Thyroid gland (tissue), 4 donors: Measurements from ENCODE around the gene FERMT3. TPM values are rescaled to one million over a fixed set of nuclear protein-coding genes. Genes with fewer than 3 reads are reported as not detected.

ENCODE experiments used
- DNase-seq, 2 donors: peaks; one replicate each; pipeline ENCODE4 v3.0.0-alpha.2; 2019
- H3K27ac ChIP-seq, 3 donors: fragments of 200-600 bp; sonication (generic); 1 replicate in 2 of 3; 2 replicates in 1 of 3; pipeline ENCODE4 v1.5.1; 2016 to 2019; ENCODE audit warnings: mild to moderate bottlenecking in 1 of 3, moderate library complexity in 1 of 3
- H3K27me3 ChIP-seq: fragments of 200-600 bp; sonication (generic); one replicate; pipeline ENCODE4 v1.5.1; 2019
- H3K36me3 ChIP-seq, 2 donors: fragments of 200-600 bp; sonication (generic); one replicate each; pipeline ENCODE4 v1.5.1; 2016 to 2019
- H3K4me1 ChIP-seq, 2 donors: fragments of 200-600 bp; sonication (generic); one replicate each; pipeline ENCODE4 v1.5.1; 2017 to 2019
- H3K4me3 ChIP-seq, 3 donors: fragments of 200-600 bp; sonication (generic); replicated peaks in 1 of 3; 1 replicate in 2 of 3; 2 replicates in 1 of 3; pipeline ENCODE4 v1.5.1; 2016; ENCODE audit warnings: mild to moderate bottlenecking in 1 of 3
- H3K9me3 ChIP-seq: fragments of 200-600 bp; sonication (generic); one replicate; pipeline ENCODE4 v1.5.1; 2017
- CTCF ChIP-seq, 6 experiments: fragments of 200-600 bp in 3 of 6; fragments of 450-650 bp in 3 of 6; sonication (generic) in 3 of 6; IDR thresholded peaks; one replicate each; pipeline ENCODE4 v1.5.1; 2016 to 2019; ENCODE audit warnings: antibody characterized with exemption in 6 of 6, mild to moderate bottlenecking in 2 of 6, inconsistent platforms in 1 of 6, moderate library complexity in 1 of 6
- POLR2A ChIP-seq, 2 donors: fragments of 450-650 bp; IDR thresholded peaks; one replicate each; pipeline ENCODE4 v1.6.1; 2017; ENCODE audit warnings: antibody characterized with exemption in 2 of 2, mild to moderate bottlenecking in 2 of 2, moderate library complexity in 1 of 2
- WGBS, 2 donors: methylation state at CpG; one replicate each; pipeline ENCODE4 v1.1.5; 2017; 5-methylcytosine and 5-hydroxymethylcytosine counted together
- intact Hi-C: fragments of 100-400 bp; cut with DNase I; formaldehyde crosslinking; loops from one replicate; pipeline ENCODE4 v1.15.1; 2023
- total RNA-seq, 4 donors: library from RNA; depleted of rRNA; stranded (reverse); fragments of >200 nt; gene quantifications; one replicate each; pipeline ENCODE4 v1.2.3, GENCODE V29; 2016

FERMT3 gene
- total RNA-seq, 4 donors from 2014 or later: 7.6 to 13.9 (median 10.8) TPM

GRCh38 chr11:64258356-64258755, 51.8 kb downstream of the FERMT3 start:
- H3K36me3 ChIP-seq: peaks cover 24 to 32% of the 10 kb centered on the region in 2 donors
- 89 to 90% methylated on average over 15 to 24 of the region's 24 CpGs for WGBS, 2 donors
- intact Hi-C loops: no loop called here

GRCh38 chr11:64258946-64259532, 52.5 kb downstream of the FERMT3 start:
- 92 to 93% methylated on average over 23 of the region's 32 CpGs for WGBS, 2 donors
- no peak for DNase-seq
- TF ChIP-seq POLR2A (IDR thresholded peaks at IDR 0.05) (no peak), CTCF (IDR thresholded peaks at IDR 0.05) (no peak)
- intact Hi-C loops: no loop called here
- H3K36me3 ChIP-seq: peaks cover 27 to 36% of the 10 kb centered on the region in 2 donors
- H3K27me3 ChIP-seq: no peaks in the 10 kb centered on the region
- no peaks in the 10 kb centered on the region for H3K9me3 ChIP-seq
- no peak overlapping the region for H3K4me3 ChIP-seq
- H3K27ac ChIP-seq: no peak overlapping the region
- H3K4me1 ChIP-seq: no peaks in the 10 kb centered on the region

More at GRCh38 chr11:64258356-64258755, 51.8 kb downstream of the FERMT3 start:
- Histone ChIP-seq H3K4me3 (no peak overlapping the region), H3K27ac (no peak overlapping the region), H3K4me1 (peaks cover 0 to under 1% of the 10 kb centered on the region in 2 donors), H3K27me3 (no peaks in the 10 kb centered on the region), H3K9me3 (no peaks in the 10 kb centered on the region)
- DNase-seq: no peak
- TF ChIP-seq CTCF (IDR thresholded peaks at IDR 0.05): no peak

GRCh38 chr11:64259533-64260067, 53.1 kb downstream of the FERMT3 start:
- intact Hi-C loops: no loop called here
- WGBS, 2 donors: 94 to 95% methylated on average over 4 of the region's 4 CpGs
- H3K36me3 ChIP-seq: peaks cover 27 to 36% of the 10 kb centered on the region in 2 donors

GRCh38 chr11:64260147-64260708, 53.7 kb downstream of the FERMT3 start:
- Histone ChIP-seq H3K9me3 (no peaks in the 10 kb centered on the region), H3K4me3 (no peak overlapping the region), H3K36me3 (peaks cover 27 to 36% of the 10 kb centered on the region in 2 donors), H3K27ac (no peak overlapping the region), H3K27me3 (no peaks in the 10 kb centered on the region), H3K4me1 (no peaks in the 10 kb centered on the region)
- intact Hi-C loops: no loop called here
- no peak for DNase-seq
- 94 to 95% methylated on average over 6 of the region's 6 CpGs for WGBS, 2 donors
- TF ChIP-seq POLR2A (IDR thresholded peaks at IDR 0.05) (no peak), CTCF (IDR thresholded peaks at IDR 0.05) (no peak)

More at GRCh38 chr11:64259533-64260067, 53.1 kb downstream of the FERMT3 start:
- TF ChIP-seq POLR2A (IDR thresholded peaks at IDR 0.05): no peak
- no peak for TF ChIP-seq CTCF (IDR thresholded peaks at IDR 0.05)
- Histone ChIP-seq H3K27me3 (no peaks in the 10 kb centered on the region), H3K27ac (no peak overlapping the region), H3K4me3 (no peak overlapping the region), H3K9me3 (no peaks in the 10 kb centered on the region), H3K4me1 (no peaks in the 10 kb centered on the region)
- DNase-seq: no peak

- Histone ChIP-seq H3K27ac (no peak overlapping the region), H3K9me3 (no peaks in the 10 kb centered on the region), H3K36me3 (peaks cover 27 to 30% of the 10 kb centered on the region in 2 donors), H3K4me3 (no peak overlapping the region), H3K27me3 (no peaks in the 10 kb centered on the region), H3K4me1 (no peaks in the 10 kb centered on the region)
- intact Hi-C loops: no loop called here
- 93 to 94% methylated on average over 14 of the region's 18 CpGs for WGBS, 2 donors
- TF ChIP-seq CTCF (IDR thresholded peaks at IDR 0.05): no peak
- DNase-seq: no peak
Observed at GRCh38 chr11:64261556-64262080, 55.1 kb downstream of the FERMT3 start.
